Kasumi-1 (cell line): ENCODE data around the gene ARID2.

Experiments used
- DNase-seq, 2 experiments: peaks; one replicate each; lab custom pipeline; 2025; lab: John Stamatoyannopoulos, UW

The ARID2 gene

DNA sequence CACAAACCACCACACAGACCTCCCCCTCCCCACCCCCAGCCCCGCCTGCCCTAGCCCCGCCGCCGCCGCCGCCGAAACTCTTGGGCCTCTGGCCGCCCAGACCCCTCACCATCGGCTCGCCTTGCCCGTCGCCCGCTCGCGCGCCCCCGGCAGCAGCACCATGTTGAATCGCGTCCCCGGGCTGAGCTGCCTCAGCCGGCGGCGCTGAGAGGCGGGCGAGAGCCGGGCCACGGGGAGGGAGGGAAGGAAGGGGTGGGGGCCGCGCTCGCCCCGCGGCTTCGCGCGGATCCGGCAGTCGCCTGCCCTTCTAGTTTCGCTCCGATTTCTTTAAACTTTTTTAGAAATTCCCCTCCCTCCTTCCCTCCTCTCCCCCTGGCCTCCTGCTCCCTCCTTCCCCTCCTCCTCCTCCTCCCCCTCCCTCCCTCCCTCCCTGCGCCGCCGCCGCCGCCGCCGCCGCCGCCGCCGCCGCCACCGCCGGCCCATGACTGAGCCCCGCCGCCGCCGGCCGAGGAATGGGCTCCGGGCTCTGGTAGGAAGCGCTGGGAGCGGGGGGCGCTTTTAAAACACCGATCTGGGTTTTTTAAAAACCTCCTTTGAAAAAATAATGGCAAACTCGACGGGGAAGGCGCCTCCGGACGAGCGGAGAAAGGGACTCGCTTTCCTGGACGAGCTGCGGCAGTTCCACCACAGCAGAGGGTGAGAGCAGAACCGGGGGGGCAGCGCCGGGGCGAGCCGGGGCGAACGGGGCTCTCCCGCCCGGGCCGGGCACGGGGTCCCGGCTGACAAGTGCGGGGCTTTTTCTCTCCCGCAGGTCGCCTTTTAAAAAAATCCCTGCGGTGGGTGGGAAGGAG lies at the start of gene ARID2:
Gene ARID2 (plus strand): TSS at position 474 of the 851 bp plus-strand sequence. CDS start 131 bp downstream, at position 605.
- peak; percentile 60 to 72 for DNase-seq

DNA sequence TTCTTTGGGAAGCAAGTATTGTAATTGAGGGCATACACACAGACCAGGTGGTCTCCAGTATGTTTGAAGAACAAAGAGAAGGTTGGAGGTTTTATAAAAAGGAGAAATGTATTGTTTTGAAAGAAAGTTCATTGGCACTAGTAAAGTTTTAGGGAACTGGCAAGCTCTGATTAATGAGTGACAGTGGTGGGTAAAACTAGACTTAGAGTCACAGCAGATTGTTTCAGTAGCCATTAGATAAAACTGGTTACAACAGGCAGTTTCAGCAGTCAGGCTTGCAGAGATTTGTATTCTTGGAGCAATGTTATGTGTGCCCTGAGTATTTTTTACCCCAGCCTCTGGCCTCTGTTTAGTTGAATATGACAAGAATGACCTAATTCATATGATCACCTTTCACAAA lies 49.1 kb upstream of the ARID2 start:
- DNase-seq = no peak

GRCh38 chr12:45681465-45681864 lies 48.0 kb upstream of the ARID2 start:
- DNase-seq = no peak

GRCh38 chr12:45685680-45686079 lies 43.8 kb upstream of the ARID2 start:
- DNase-seq = no peak

DNA sequence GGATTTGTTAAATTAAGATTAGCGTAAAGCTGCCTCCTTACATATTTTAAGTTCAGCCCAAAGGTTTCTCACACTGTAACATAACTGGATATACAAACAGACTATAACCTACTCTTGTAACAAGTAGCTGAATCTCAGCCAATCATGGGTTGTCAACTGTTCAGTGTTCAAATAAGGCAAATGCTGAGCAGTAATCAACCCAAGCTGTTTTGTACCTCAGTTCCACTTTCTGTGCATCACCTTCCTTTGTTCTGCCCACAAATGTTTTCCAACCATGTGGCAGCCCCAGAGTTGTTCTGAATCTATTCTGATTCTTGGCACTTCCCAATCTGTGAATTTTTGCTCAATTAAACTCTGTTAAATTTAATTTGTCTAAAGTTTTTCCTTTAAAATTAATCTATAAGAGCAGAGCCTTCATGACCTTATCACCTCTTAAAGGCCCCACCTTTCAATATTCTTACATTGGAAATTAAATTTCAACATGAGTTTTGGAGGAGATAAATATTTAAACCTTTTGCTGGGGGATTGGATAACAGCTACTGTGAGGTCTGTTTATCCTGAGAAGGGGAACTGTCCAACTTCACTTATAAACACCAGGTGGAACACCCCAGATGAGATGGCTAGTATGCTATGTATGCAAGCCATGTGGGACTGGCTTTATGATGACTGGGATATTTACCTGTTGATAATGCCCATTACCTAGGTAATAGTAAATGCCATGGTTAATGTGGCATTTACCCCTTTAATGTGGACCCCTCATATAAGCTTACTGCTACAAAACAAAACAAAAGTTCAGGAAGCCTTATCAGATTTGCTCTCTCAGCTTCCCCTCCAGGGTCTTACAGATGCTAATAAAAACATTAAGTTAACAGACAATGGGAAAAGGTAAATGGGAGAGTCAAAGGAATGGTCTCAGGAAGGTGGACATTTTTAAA lies 42.2 kb upstream of the ARID2 start:
- DNase-seq = no peak

DNA sequence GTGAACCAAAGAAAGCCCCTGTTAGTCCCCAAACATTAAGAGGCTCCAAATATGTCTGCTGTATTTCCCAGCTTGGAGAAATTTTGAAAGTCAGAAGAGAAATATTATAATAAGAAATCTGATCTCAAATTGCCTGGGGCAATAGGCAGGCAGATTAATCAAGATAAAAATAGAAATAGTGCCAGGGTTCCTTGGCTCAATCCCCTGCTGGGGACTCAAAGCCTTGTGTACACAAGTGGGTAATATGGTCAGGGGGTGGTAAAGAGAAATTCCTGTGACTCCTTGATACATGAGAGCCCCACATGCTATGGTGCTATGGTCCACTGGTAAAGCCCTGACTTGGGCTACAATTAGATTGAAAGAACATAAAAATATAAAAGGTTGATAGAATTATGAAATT lies 41.3 kb upstream of the ARID2 start:
- no peak for DNase-seq

DNA sequence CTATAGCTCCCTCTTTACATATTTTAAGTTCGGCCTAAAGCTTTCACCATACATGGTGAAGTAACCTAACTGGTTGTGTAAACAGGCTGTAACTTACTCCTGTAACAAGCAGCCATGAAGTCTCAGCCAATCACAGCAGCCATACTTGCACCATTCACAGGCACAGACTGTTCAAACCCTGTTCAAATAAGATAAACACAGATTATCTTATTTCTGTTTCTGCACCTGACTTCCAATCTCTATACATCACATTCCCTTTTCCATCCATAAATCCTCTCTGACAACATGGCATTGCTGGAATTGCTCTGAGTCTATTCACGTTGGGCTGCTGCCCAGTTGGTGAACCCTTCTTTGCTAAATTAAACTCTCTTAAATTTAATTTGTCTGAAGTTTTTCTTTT lies 34.5 kb upstream of the ARID2 start:
- no peak for DNase-seq

- DNase-seq = no peak
These were observed 33.9 kb upstream of the ARID2 start for GRCh38 chr12:45695606-45696005.

GRCh38 chr12:45696049-45696448 lies 33.5 kb upstream of the ARID2 start:
- DNase-seq = no peak

DNA sequence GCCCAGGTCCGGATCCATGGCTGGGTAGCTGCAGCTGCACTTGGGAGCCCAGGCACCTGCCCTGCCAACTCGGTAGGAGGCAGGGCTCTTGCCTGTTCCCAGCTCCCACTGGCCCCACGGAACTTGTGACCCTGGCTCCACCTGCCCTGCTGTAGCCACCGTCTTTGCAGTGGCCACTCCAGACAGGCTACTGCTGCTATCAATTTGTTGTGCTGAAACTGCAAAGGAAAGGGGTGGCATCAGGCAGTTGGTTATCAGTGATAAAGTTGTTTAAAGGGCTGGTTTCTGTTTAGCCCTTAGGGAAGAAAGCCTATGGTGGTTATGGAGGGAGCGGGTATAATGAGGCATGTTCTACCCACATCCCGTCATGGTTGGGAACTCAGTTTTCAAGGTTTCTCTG lies 32.1 kb upstream of the ARID2 start:
- no peak for DNase-seq

DNA sequence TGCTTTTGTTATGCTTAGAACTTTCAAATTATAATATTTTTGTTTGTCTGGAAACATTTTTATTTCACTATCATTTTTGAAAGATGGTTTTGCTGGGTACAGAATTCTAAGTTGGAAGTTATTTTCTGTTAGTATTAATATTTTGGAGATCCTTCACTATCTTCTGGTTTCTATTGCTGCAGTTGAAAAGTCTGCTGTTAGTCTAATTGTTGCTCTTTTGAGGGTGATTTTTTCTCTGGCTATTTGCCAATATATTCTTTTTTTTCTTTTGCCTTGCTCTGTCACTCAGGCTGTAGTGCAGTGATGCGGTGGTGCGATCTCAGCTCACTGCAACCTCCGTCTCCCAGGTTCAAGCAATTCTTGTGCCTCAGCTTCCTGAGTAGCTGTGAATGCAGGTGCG lies 28.2 kb upstream of the ARID2 start:
- DNase-seq = no peak

GRCh38 chr12:45703942-45704341 lies 25.6 kb upstream of the ARID2 start:
- DNase-seq = no peak

GRCh38 chr12:45704968-45705367 lies 24.5 kb upstream of the ARID2 start:
- DNase-seq = no peak

DNA sequence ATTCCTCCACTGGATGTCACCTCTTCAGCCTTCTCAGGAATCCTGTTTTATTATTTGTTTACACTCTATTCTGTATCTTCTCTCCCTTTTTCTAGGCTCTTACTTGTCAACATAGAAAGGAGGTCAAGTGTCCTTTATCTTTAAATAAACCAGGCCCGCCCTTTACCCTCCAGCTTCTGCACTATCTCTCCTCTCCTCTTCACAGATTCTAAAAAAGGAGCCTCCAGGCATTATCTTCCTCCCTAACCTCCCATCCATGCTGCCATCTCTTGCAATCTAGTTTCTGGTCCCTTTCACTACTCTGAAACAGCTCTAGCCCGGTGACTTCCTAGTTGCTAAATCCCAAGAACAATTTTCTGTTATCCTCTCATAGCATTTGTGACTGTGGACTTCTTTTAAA lies 24.1 kb upstream of the ARID2 start:
- DNase-seq = no peak

DNA sequence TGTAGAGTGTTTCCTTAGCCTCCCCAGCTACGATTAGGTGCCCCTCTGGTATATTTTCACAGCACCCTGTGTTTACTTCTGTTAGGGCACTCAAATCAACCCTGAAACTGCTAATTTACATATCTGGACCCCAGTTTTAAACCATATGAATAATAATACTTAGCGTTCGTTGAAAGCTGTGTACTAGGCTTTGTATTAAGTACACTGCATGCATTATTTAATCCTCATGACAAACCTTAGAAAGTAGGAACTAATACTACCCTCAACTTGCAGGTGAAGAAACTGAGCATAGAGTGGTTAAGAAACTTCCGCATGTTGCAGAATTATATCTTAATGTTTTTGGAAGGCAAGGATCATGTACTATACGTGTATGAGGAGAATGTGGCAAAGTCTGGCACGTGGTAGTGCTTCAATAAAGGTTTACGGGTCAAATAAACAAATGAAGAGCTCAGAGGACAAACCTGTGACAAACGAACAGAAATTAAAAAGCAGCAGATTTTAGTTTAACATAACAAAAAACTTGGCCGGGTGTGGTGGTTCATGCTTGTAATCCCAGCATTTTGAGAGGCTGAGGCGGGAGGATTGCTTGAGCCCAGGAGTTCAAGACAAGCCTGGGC lies 22.2 kb upstream of the ARID2 start:
- no peak for DNase-seq

DNA sequence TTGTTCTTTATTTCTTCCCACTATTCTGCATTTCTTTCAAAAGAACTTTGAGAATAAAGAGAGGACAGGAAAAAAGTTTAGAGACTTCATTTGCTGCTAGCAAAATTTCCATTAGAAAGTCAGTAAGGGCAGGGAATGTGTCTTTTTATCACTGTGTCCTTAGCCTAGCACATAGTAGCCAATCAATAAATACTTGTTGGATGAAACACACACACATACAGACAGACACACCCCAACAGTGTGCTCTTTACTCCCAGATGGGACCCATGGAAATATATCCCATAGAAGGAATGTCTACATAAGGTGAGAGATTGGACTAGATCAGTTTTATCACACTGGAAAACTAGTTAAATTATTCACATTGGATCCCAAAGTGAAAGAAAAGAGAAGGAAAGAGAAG lies 21.1 kb upstream of the ARID2 start:
- no peak for DNase-seq

GRCh38 chr12:45708901-45709300 lies 20.6 kb upstream of the ARID2 start:
- no peak for DNase-seq

- DNase-seq = no peak
These were observed 17.2 kb upstream of the ARID2 start for GRCh38 chr12:45712319-45712718.

DNA sequence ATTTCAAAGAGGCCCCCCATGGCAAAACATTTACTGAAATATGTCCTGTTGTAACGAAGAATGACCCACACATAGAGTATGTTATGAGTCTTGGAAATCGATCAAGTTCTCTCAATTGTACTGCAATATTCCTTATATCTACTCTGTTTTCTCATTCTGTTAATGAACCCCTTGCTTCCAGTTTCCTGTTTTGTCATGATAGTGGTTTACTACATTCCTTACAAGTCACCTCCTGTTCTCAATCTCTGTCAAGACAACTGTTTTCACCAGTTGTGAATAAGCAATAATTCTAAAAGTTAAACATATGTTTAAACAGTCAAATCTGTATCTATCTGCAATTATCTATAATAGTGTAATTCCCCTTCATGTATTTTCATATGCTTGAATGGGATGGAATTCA lies 16.4 kb upstream of the ARID2 start:
- DNase-seq = no peak

- no peak for DNase-seq
These were observed 11.2 kb upstream of the ARID2 start for GRCh38 chr12:45718306-45718705.

- no peak for DNase-seq
These were observed 9.4 kb upstream of the ARID2 start for GRCh38 chr12:45720069-45720468.

DNA sequence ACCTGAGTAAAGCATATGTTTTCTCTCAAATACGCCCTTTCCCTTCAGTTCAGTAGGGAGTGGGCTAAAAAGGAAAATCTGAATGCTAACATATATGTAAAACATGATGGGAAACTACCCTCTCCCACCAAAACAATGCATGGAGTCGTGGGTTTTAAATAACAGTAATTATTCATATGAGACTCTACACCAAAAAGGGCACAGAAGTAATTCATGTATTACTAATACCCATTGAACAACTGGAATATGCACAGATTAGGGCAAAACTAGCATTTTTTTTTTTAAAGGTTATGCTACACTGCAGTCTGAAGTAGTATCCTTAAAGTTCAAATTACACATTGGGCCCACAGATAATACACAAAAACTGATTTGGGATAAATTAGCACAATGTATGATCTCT lies 8.1 kb upstream of the ARID2 start:
- no peak for DNase-seq

- DNase-seq = no peak
These were observed 7.6 kb upstream of the ARID2 start for GRCh38 chr12:45721954-45722353.
